Measurements from ENCODE around the gene EXOG. TPM values are rescaled to one million over a fixed set of nuclear protein-coding genes. Genes with fewer than 3 reads are reported as not detected.

Gene EXOG
- polyA plus RNA-seq, 3 donors = 1.6 to 5.4 (median 2.4) TPM

DNA sequence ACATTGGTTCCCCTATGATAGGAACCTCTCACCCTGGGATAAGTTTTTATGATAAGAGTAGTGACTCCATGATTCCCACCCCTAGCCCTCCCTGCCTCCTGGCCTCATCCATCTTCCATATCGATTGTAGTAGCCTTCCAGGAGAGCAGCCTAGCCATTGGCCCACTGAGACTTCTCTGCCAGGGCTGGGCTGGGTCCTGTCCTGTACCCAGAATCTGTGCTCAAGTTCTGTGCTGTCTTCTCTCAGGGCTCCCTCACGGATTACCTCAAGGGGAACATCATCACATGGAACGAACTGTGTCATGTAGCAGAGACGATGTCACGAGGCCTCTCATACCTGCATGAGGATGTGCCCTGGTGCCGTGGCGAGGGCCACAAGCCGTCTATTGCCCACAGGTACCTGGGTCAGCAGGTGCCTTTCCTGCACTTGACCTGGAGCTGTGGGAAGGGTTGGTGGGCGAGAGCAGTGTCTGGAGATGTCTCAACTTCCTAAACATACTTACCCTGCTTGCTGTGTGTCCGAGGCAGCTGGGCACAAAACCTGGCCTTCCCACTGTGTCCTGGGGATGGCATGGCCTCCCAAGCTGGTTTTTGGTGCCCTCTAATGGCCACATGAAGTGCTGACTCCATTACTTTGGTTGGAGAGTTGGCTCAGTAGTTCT is 16.6 kb upstream of the EXOG start:
- no peak overlapping the region for H3K27ac ChIP-seq (ENCODE audit: low read depth in 1 of 2, low read length in 2 of 2)
- Mint-ChIP-seq H3K36me3 (peaks cover 2 to 4% of the 10 kb centered on the region in 2 donors), H3K27ac (peak overlapping the region in 1 of 7 donors; percentile 15)

DNA sequence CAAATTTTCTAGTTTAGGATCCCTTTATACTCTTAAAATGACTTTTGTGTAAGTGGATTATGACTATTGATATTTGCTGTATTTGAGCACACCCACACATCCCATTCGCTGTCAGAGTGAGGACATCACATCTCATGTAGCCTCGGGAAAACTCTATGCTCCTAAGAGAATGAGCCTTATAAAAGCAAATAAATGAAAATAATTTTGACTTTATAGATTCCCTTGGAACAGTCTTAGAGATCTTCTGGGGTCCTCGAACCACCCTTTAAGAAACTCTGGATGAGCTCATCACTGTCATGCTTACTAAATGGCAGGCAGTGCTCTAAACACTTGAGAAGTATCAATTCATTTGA is 16.1 kb upstream of the EXOG start:
- intact Hi-C loops (cut with micrococcal nuclease) = loop anchor here in 1 of 2 donors (10.0 kb wide), 1 partner anchor 625 kb away; no protein-coding TSS in a partner anchor
- Histone ChIP-seq H4K20me1 (ENCODE audit: insufficient read depth, low read length) (no peaks in the 10 kb centered on the region), H3K4me2 (replicated peaks; ENCODE audit: extremely low read depth, low read length, poor library complexity, severe bottlenecking) (no peak overlapping the region), H3K9me3 (replicated peaks in 1 of 2; ENCODE audit: control insufficient read depth in 1 of 2, insufficient read depth in 1 of 2, low read length in 2 of 2) (no peaks in the 10 kb centered on the region), H3K9ac (ENCODE audit: insufficient read depth, low read length, poor library complexity, severe bottlenecking) (no peak overlapping the region), H3K27me3 (ENCODE audit: control insufficient read depth in 2 of 2, insufficient read depth in 2 of 2, low read length in 2 of 2) (no peaks in the 10 kb centered on the region), H2AFZ (ENCODE audit: insufficient read depth, low read depth, low read length, poor library complexity, severe bottlenecking) (no peak overlapping the region), H3K27ac (ENCODE audit: low read depth in 1 of 2, low read length in 2 of 2) (no peak overlapping the region), H3K4me3 (replicated peaks in 1 of 3; ENCODE audit: low read depth in 2 of 3, low read length in 3 of 3) (no peak overlapping the region), H3K36me3 (replicated peaks in 1 of 2; ENCODE audit: control insufficient read depth in 1 of 2, insufficient read depth in 2 of 2, low read length in 2 of 2) (peaks cover 0 to 2% of the 10 kb centered on the region in 2 donors), H3K79me2 (ENCODE audit: insufficient read depth, low read length) (no peaks in the 10 kb centered on the region), H3K4me1 (ENCODE audit: control insufficient read depth in 1 of 2, insufficient read depth in 2 of 2, low read length in 2 of 2) (no peaks in the 10 kb centered on the region)
- Mint-ChIP-seq H3K27ac (no peak overlapping the region), H3K9me3 (no peaks in the 10 kb centered on the region), H3K4me3 (no peak overlapping the region), H3K36me3 (peaks cover 2 to 4% of the 10 kb centered on the region in 2 donors), H3K4me1 (no peaks in the 10 kb centered on the region), H3K27me3 (ENCODE audit: low read depth in 3 of 3) (no peaks in the 10 kb centered on the region)
- TF ChIP-seq, protein P1, sequence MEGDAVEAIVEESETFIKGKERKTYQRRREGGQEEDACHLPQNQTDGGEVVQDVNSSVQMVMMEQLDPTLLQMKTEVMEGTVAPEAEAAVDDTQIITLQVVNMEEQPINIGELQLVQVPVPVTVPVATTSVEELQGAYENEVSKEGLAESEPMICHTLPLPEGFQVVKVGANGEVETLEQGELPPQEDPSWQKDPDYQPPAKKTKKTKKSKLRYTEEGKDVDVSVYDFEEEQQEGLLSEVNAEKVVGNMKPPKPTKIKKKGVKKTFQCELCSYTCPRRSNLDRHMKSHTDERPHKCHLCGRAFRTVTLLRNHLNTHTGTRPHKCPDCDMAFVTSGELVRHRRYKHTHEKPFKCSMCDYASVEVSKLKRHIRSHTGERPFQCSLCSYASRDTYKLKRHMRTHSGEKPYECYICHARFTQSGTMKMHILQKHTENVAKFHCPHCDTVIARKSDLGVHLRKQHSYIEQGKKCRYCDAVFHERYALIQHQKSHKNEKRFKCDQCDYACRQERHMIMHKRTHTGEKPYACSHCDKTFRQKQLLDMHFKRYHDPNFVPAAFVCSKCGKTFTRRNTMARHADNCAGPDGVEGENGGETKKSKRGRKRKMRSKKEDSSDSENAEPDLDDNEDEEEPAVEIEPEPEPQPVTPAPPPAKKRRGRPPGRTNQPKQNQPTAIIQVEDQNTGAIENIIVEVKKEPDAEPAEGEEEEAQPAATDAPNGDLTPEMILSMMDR (IDR thresholded peaks at IDR 0.05) = peak; percentile 47
- WGBS (ENCODE audit: insufficient coverage) = 46% methylated on average over 1 of the region's 3 CpGs
- no peak for DNase-seq

More for the DNA sequence above, 16.6 kb upstream of the EXOG start:
- no peak overlapping the region for H3K4me2 ChIP-seq (replicated peaks; ENCODE audit: extremely low read depth, low read length, poor library complexity, severe bottlenecking)
- intact Hi-C loops (cut with micrococcal nuclease) = loop anchor here (2.0 to 10.0 kb wide), 3 partner anchors 131 to 625 kb away; no protein-coding TSS in a partner anchor
- Mint-ChIP-seq H3K4me1 (no peaks in the 10 kb centered on the region), H3K9me3 (no peaks in the 10 kb centered on the region), H3K27me3 (ENCODE audit: low read depth in 3 of 3) (no peaks in the 10 kb centered on the region), H3K4me3 (no peak overlapping the region)
- no peaks in the 10 kb centered on the region for H3K4me1 ChIP-seq (ENCODE audit: control insufficient read depth in 1 of 2, insufficient read depth in 2 of 2, low read length in 2 of 2)
- H3K27me3 ChIP-seq (ENCODE audit: control insufficient read depth in 2 of 2, insufficient read depth in 2 of 2, low read length in 2 of 2) = no peaks in the 10 kb centered on the region
- no peak overlapping the region for H3K9ac ChIP-seq (ENCODE audit: insufficient read depth, low read length, poor library complexity, severe bottlenecking)
- no peaks in the 10 kb centered on the region for H4K20me1 ChIP-seq (ENCODE audit: insufficient read depth, low read length)
- H3K36me3 ChIP-seq (replicated peaks in 1 of 2; ENCODE audit: control insufficient read depth in 1 of 2, insufficient read depth in 2 of 2, low read length in 2 of 2) = peaks cover 0 to 2% of the 10 kb centered on the region in 2 donors
- no peak overlapping the region for H2AFZ ChIP-seq (ENCODE audit: insufficient read depth, low read depth, low read length, poor library complexity, severe bottlenecking)
- TF ChIP-seq, protein P1 (IDR thresholded peaks at IDR 0.05) = peak; percentile 81
- no peaks in the 10 kb centered on the region for H3K79me2 ChIP-seq (ENCODE audit: insufficient read depth, low read length)
- WGBS (ENCODE audit: insufficient coverage) = 79% methylated on average over 2 of the region's 10 CpGs
- no peak overlapping the region for H3K4me3 ChIP-seq (replicated peaks in 1 of 3; ENCODE audit: low read depth in 2 of 3, low read length in 3 of 3)
- DNase-seq = peak; percentile 40 to 55 (median 55)
- H3K9me3 ChIP-seq (replicated peaks in 1 of 2; ENCODE audit: control insufficient read depth in 1 of 2, insufficient read depth in 1 of 2, low read length in 2 of 2) = no peaks in the 10 kb centered on the region
